Measurements from ENCODE around the gene GOSR1. TPM values are rescaled to one million over a fixed set of nuclear protein-coding genes. Genes with fewer than 3 reads are reported as not detected.
"Not testable (repeated sequence)": the region's sequence is repeated elsewhere in the genome, so short reads cannot be mapped to it uniquely, and the experiment has no call there.

The GOSR1 gene
- total RNA-seq, 4 donors from 2014 or later, result 36.3 to 70.4 (median 54.7) TPM

- no peaks in the 10 kb centered on the region for H3K27me3 ChIP-seq
- no peaks in the 10 kb centered on the region for H3K36me3 ChIP-seq
- 19 to 22% methylated on average over 2 of the region's 2 CpGs for WGBS, 2 donors
- intact Hi-C loops (cut with DNase I), result no loop called here
- no peak overlapping the region for H3K4me3 ChIP-seq (replicated peaks in 1 of 3)
- H3K9me3 ChIP-seq, result no peaks in the 10 kb centered on the region
- H3K27ac ChIP-seq, result no peak overlapping the region
- no peak for DNase-seq
- no peaks in the 10 kb centered on the region for H3K4me1 ChIP-seq
- TF ChIP-seq CTCF (IDR thresholded peaks at IDR 0.05), result no peak
- TF ChIP-seq POLR2A (IDR thresholded peaks at IDR 0.05), result no peak
Observed at GRCh38 chr17:30570191-30570590, 93.0 kb downstream of the GOSR1 start.

- Histone ChIP-seq H3K27me3 (no peaks in the 10 kb centered on the region), H3K4me3 (replicated peaks in 1 of 3) (no peak overlapping the region), H3K36me3 (no peaks in the 10 kb centered on the region), H3K9me3 (no peaks in the 10 kb centered on the region), H3K4me1 (no peaks in the 10 kb centered on the region), H3K27ac (no peak overlapping the region)
- DNase-seq, result no peak
- TF ChIP-seq POLR2A (IDR thresholded peaks at IDR 0.05) (no peak), CTCF (IDR thresholded peaks at IDR 0.05) (no peak)
- 66 to 71% methylated on average over 7 to 8 of the region's 9 CpGs for WGBS, 2 donors
- intact Hi-C loops (cut with DNase I), result no loop called here
Observed at GRCh38 chr17:30570596-30571265, 93.5 kb downstream of the GOSR1 start.

GRCh38 chr17:30571404-30571803 lies 94.2 kb downstream of the GOSR1 start:
- H3K9me3 ChIP-seq; H3K4me1 ChIP-seq; intact Hi-C loops (cut with DNase I); H3K36me3 ChIP-seq; H3K4me3 ChIP-seq (replicated peaks in 1 of 3); H3K27ac ChIP-seq; DNase-seq; H3K27me3 ChIP-seq: not testable (repeated sequence)
- WGBS, 2 donors, result 84 to 87% methylated on average over 7 to 13 of the region's 14 CpGs

- Histone ChIP-seq H3K9me3 (no peaks in the 10 kb centered on the region), H3K4me3 (replicated peaks in 1 of 3) (no peak overlapping the region), H3K27me3 (no peaks in the 10 kb centered on the region), H3K4me1 (no peaks in the 10 kb centered on the region), H3K36me3 (no peaks in the 10 kb centered on the region), H3K27ac (no peak overlapping the region)
- intact Hi-C loops (cut with DNase I), result no loop called here
- TF ChIP-seq POLR2A (IDR thresholded peaks at IDR 0.05) (no peak), CTCF (IDR thresholded peaks at IDR 0.05) (no peak)
- WGBS, 2 donors, result 100% methylated on average over 1 of the region's 7 CpGs; no CpG with 5 or more reads in 1 of the 2 donors
- no peak for DNase-seq
Observed at GRCh38 chr17:30571921-30572320, 94.7 kb downstream of the GOSR1 start.

- H3K9me3 ChIP-seq; DNase-seq; H3K4me1 ChIP-seq; intact Hi-C loops (cut with DNase I); H3K4me3 ChIP-seq (replicated peaks in 1 of 3); H3K36me3 ChIP-seq; H3K27me3 ChIP-seq; H3K27ac ChIP-seq: not testable (repeated sequence)
- WGBS, 2 donors, result 84 to 85% methylated on average over 13 to 16 of the region's 17 CpGs
Observed at GRCh38 chr17:30572651-30573554, 95.7 kb downstream of the GOSR1 start.

- H3K27me3 ChIP-seq, result no peaks in the 10 kb centered on the region
- no peaks in the 10 kb centered on the region for H3K4me1 ChIP-seq
- TF ChIP-seq CTCF (IDR thresholded peaks at IDR 0.05) (no peak), POLR2A (IDR thresholded peaks at IDR 0.05) (no peak)
- H3K9me3 ChIP-seq, result no peaks in the 10 kb centered on the region
- intact Hi-C loops (cut with DNase I), result no loop called here
- no peak for DNase-seq
- H3K27ac ChIP-seq, result no peak overlapping the region
- H3K36me3 ChIP-seq, result no peaks in the 10 kb centered on the region
- WGBS, 2 donors, result 72 to 73% methylated on average over 6 to 7 of the region's 8 CpGs
- no peak overlapping the region for H3K4me3 ChIP-seq (replicated peaks in 1 of 3)
Observed at GRCh38 chr17:30573603-30574175, 96.5 kb downstream of the GOSR1 start.

- intact Hi-C loops (cut with DNase I), result not testable (repeated sequence)
- WGBS, 2 donors, result 76% methylated on average over 9 of the region's 9 CpGs
Observed at GRCh38 chr17:30574309-30574708, 97.1 kb downstream of the GOSR1 start.

GRCh38 chr17:30574806-30575205 lies 97.6 kb downstream of the GOSR1 start:
- H3K4me1 ChIP-seq; H3K9me3 ChIP-seq; intact Hi-C loops (cut with DNase I); DNase-seq; H3K27ac ChIP-seq; H3K4me3 ChIP-seq (replicated peaks in 1 of 3); H3K27me3 ChIP-seq; H3K36me3 ChIP-seq: not testable (repeated sequence)
- 93 to 96% methylated on average over 10 of the region's 10 CpGs for WGBS, 2 donors

More at GRCh38 chr17:30574309-30574708, 97.1 kb downstream of the GOSR1 start:
- not testable (repeated sequence) for DNase-seq; H3K4me1 ChIP-seq; H3K9me3 ChIP-seq; H3K27me3 ChIP-seq; H3K36me3 ChIP-seq; H3K4me3 ChIP-seq (replicated peaks in 1 of 3); H3K27ac ChIP-seq

Data from thyroid gland (tissue), 4 donors.